Caki2 (cell line): ENCODE measurements around the gene USF3. TPM values are rescaled to one million over a fixed set of nuclear protein-coding genes. Genes with fewer than 3 reads are reported as not detected.
"Not testable (repeated sequence)": the region's sequence is repeated elsewhere in the genome, so short reads cannot be mapped to it uniquely, and the experiment has no call there.

Source experiments
- DNase-seq: peaks from one replicate; pipeline ENCODE4 v3.0.0-alpha.2; 2015; ENCODE audit warnings: low read depth
- in situ Hi-C: cut with HindIII; loops from 2 replicates; pipeline ENCODE4 v1.10.0; 2016; ENCODE audit warnings: low sequenced_read_pairs, low pct_unique_long_range_greater_than_20kb, mixed read lengths
- total RNA-seq: library from RNA; depleted of rRNA; stranded (reverse); fragments of >200 nt; shearing (Covaris generic); gene quantifications from 2 replicates; pipeline ENCODE4 v1.2.3, GENCODE V29; 2014; ENCODE audit warnings: low replicate concordance

USF3 gene
- total RNA-seq, 1 experiment from 2014 or later: 0.44 TPM

GRCh38 chr3:113660458-113660857, 36.0 kb downstream of the USF3 start:
- DNase-seq: no peak
- in situ Hi-C loops: no loop called here

- in situ Hi-C loops: no loop called here
- DNase-seq: no peak
Observed at GRCh38 chr3:113659996-113660395, 36.4 kb downstream of the USF3 start.

DNA sequence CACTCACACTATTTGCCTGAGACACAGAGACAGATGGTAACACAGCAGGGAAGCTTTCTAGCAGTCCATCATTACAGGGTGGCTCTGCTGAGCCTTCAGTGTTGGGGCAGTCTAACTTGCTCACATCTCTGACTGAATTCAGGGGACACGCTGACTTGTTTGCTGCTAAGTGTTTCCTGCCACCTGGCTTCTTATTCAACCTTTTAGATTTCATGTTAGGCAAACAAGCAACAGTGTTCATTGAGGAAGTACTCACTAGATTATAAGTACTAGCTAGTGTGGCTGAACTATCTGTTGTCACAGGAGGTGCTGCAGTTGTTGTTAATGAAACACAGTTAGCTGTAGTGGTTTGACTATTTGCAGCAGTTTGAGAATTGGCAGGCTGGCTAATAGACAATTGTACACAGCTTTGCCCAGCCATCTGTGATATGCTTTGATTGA, 37.3 kb downstream of the USF3 start:
- in situ Hi-C loops: no loop called here
- no peak for DNase-seq

GRCh38 chr3:113658107-113658506, 38.3 kb downstream of the USF3 start:
- in situ Hi-C loops: no loop called here
- no peak for DNase-seq

- in situ Hi-C loops: no loop called here
- DNase-seq: no peak
Observed at GRCh38 chr3:113654851-113655250, 41.6 kb downstream of the USF3 start.

DNA sequence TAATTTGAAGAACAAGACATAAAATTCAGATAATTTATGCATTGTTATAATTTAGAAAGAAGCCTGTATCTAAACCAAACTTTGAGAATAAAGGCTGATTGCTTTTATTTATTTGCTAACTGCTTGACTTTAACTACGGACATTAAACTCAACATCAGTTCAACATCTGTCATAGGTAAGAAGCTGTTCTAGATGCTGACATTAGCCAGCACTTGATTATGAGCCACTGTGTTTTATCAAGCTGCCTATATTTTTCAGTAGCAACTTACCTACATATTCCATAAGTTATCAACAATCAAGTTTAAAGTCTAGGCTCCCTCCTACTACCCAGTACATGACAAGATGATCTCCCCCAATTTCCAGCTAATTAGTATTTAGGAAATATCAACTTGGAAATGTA, 42.1 kb downstream of the USF3 start:
- no peak for DNase-seq
- in situ Hi-C loops: no loop called here

- in situ Hi-C loops: no loop called here
- DNase-seq: no peak
Observed at GRCh38 chr3:113649174-113649845, 47.1 kb downstream of the USF3 start.

- no peak for DNase-seq
- in situ Hi-C loops: no loop called here
Observed at GRCh38 chr3:113648524-113648923, 47.9 kb downstream of the USF3 start.

- DNase-seq: no peak
- in situ Hi-C loops: no loop called here
Observed at GRCh38 chr3:113643583-113643982, 52.9 kb downstream of the USF3 start.

DNA sequence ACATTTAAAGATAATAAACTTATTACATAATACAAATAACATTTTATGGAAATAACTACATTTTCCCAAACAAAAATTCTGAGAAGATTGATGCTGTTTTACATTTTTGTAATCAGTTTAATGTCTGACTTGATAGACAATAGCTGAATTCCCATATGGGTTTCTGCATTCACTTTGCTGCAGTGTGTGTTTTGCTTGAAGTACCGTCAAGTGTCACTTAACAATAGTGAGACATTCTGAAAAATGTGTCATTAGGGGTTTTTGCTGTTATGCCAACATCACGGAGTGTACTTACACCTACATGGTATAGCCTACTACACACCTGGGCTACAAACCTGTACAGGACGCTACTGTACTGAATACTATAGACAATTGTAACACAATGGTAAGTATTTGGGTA, 57.5 kb downstream of the USF3 start:
- in situ Hi-C loops: no loop called here
- no peak for DNase-seq

- no peak for DNase-seq
- in situ Hi-C loops: no loop called here
Observed at GRCh38 chr3:113637756-113638155, 58.7 kb downstream of the USF3 start.

- DNase-seq, in situ Hi-C loops: not testable (repeated sequence)
Observed at GRCh38 chr3:113636034-113636433, 60.4 kb downstream of the USF3 start.

DNA sequence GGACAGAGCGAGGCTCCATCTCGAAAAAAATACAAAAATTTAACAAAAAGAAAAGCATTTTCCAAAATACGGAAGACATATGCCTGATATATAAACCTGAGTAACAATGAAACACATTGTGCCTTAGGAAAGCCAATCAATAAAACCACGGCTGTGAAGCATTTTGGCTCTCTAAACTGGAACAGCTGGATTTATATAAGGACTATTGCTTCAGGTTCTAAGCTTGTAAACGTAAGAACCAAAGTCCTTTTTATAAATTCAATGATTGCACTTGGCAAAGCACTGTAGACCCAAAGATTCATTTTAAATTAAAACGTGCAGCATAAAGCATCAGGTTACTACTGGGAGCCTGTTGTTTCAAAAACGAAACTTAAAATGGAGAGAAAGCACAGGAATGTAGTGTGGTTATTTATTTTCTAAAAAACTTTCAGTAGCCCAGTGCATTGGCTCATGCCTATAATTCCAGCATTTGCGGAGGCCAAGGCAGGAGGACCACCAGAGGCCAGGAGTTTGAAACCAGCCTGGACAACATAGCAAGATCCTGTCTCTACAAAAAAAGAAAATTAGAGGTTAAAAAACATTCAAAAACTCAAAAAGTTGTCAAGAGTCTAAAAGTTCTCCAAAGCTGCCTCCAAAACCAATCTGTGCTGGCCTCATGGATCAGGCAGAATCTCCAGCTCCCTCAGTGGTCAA, 61.5 kb downstream of the USF3 start:
- in situ Hi-C loops: no loop called here
- no peak for DNase-seq

- in situ Hi-C loops: no loop called here
- no peak for DNase-seq
Observed at GRCh38 chr3:113631573-113631972, 64.9 kb downstream of the USF3 start.

GRCh38 chr3:113630956-113631542, 65.4 kb downstream of the USF3 start:
- in situ Hi-C loops: no loop called here
- DNase-seq: no peak

DNA sequence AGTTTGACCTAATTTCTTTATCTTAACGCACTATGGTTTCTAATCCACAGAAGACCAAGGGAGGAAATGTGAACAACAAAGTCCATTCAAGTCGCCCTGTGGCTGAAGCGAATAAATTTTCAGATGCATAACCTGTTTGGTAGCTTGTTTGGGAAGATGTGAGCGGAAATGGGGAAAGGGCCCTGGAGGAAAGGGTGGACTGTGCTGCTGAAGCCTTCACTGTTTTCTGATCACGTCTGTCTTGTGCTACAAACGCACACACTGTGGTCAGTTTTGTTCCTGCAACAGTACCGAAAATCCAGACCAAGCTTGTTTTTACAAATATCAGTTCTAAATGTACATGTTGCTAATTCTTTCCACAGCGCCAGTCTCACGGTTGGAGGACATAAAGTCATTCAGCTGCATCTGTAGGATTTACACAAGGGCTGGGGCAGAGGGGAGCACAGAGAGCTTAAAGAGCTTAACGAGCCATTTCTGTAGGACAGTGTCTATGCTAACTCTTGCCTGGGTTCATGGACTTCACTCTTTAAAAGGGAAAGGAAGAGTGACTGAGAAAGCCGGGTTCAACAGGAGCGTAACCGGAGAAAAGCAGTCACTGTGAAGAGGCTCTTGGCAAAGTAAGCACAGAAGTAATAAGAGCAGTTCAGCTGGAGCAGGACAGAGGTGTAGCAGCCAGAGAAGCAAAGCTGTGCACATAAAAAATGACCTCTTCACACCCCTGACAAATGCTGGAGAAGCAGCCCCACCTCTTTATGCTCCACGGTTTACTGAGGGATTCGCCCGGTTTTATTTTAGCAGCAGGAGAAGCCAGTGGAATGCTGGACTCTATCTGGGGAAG, 66.6 kb downstream of the USF3 start:
- no peak for DNase-seq
- in situ Hi-C loops: no loop called here

- DNase-seq: no peak
- in situ Hi-C loops: no loop called here
Observed at GRCh38 chr3:113628788-113629187, 67.7 kb downstream of the USF3 start.

GRCh38 chr3:113628316-113628715, 68.1 kb downstream of the USF3 start:
- no peak for DNase-seq

More at GRCh38 chr3:113628316-113628715, 68.1 kb downstream of the USF3 start:
- in situ Hi-C loops: no loop called here
